B cell (primary cell): ENCODE measurements around the gene PCDH9. TPM values are rescaled to one million over a fixed set of nuclear protein-coding genes. Genes with fewer than 3 reads are reported as not detected.

Experiments
- ATAC-seq: fragments of 200-7000 bp; cut with Tn5 transposase; one replicate; pipeline ENCODE4 v1.10.0; 2021; ENCODE audit warnings: low read depth, mild to moderate bottlenecking, moderate number of reproducible peaks, moderate library complexity
- CTCF ChIA-PET: fragments of 350-600 bp; sonication (Branson Sonifier 250); formaldehyde crosslinking; loops from one replicate; lab custom pipeline; 2021; ENCODE audit warnings: antibody characterized with exemption, inconsistent platforms; lab: Charles Lee
- POLR2A ChIA-PET: fragments of 350-600 bp; sonication (Branson Sonifier 250); formaldehyde crosslinking; loops from one replicate; lab custom pipeline; 2021; ENCODE audit warnings: antibody characterized with exemption; lab: Charles Lee
- DNase-seq: peaks from one replicate; pipeline ENCODE4 v3.0.0; 2013
- H2AFZ ChIP-seq: 2 replicates; pipeline ENCODE4 v1.6.1; 2012; ENCODE audit warnings: mild to moderate bottlenecking, low read depth, low read length; ENCODE audit not compliant: insufficient read depth, poor library complexity, severe bottlenecking
- H3K27ac ChIP-seq, 2 donors: 1 replicate in 1 of 2; 2 replicates in 1 of 2; pipeline ENCODE4 v1.5.1; 2012 to 2013; ENCODE audit warnings: low read length in 2 of 2, mild to moderate bottlenecking in 2 of 2, moderate library complexity in 1 of 2
- H3K27me3 ChIP-seq, 4 experiments: fragments of 200-600 bp in 1 of 4; sonication (generic) in 1 of 4; replicated peaks in 1 of 4; 1 replicate in 2 of 4; 2 replicates in 2 of 4; pipeline versions ENCODE4 v1.6.1 to v1.7.0; 2013 to 2016; ENCODE audit warnings: low read length in 3 of 4, mild to moderate bottlenecking in 2 of 4, mixed read lengths in 1 of 4, moderate library complexity in 1 of 4; ENCODE audit not compliant: insufficient read depth in 4 of 4, control insufficient read depth in 3 of 4; ENCODE audit errors: control extremely low read depth in 1 of 4
- H3K36me3 ChIP-seq, 2 experiments: replicated peaks in 1 of 2; 1 replicate in 1 of 2; 2 replicates in 1 of 2; pipeline versions ENCODE4 v1.6.1 to v1.7.1; 2013; ENCODE audit warnings: low read length in 1 of 2; ENCODE audit not compliant: insufficient read depth in 2 of 2, control insufficient read depth in 1 of 2; ENCODE audit errors: control extremely low read depth in 1 of 2, extremely low read depth in 1 of 2
- H3K4me1 ChIP-seq, 2 donors: fragments of 200-600 bp in 1 of 2; sonication (generic) in 1 of 2; 1 replicate in 1 of 2; 2 replicates in 1 of 2; pipeline versions ENCODE4 v1.5.1 to v1.6.1; 2013 to 2017; ENCODE audit warnings: low read length in 2 of 2; ENCODE audit not compliant: control insufficient read depth in 2 of 2, insufficient read depth in 2 of 2
- H3K4me2 ChIP-seq: replicated peaks from 2 replicates; pipeline ENCODE3; 2012; ENCODE audit warnings: mild to moderate bottlenecking, low read depth, low read length; ENCODE audit not compliant: poor library complexity, severe bottlenecking
- H3K4me3 ChIP-seq, 5 experiments: fragments of 200-600 bp in 1 of 5; sonication (generic) in 1 of 5; 1 replicate in 3 of 5; 2 replicates in 2 of 5; pipeline versions ENCODE4 v1.5.1 to v1.7.0; 2011 to 2016; ENCODE audit warnings: low read length in 4 of 5, mild to moderate bottlenecking in 4 of 5, low read depth in 2 of 5, control low read depth in 1 of 5, moderate library complexity in 1 of 5; ENCODE audit not compliant: insufficient read depth in 1 of 5; ENCODE audit errors: control extremely low read depth in 1 of 5, extremely low read depth in 1 of 5
- H3K79me2 ChIP-seq: fragments of 200-600 bp; sonication (generic); one replicate; pipeline ENCODE4 v1.6.0; 2016; ENCODE audit warnings: low read length; ENCODE audit not compliant: control insufficient read depth, insufficient read depth
- H3K9ac ChIP-seq: fragments of 200-600 bp; sonication (generic); 2 replicates; pipeline ENCODE4 v1.6.1; 2017; ENCODE audit warnings: mild to moderate bottlenecking, low read length, moderate library complexity
- H3K9me3 ChIP-seq, 3 donors: one replicate each; pipeline versions ENCODE4 v1.6.1 to v1.7.1; 2013; ENCODE audit warnings: low read length in 2 of 3; ENCODE audit not compliant: control insufficient read depth in 2 of 3, insufficient read depth in 1 of 3; ENCODE audit errors: control extremely low read depth in 1 of 3
- H4K20me1 ChIP-seq: 2 replicates; pipeline ENCODE4 v1.6.0; 2012; ENCODE audit warnings: mild to moderate bottlenecking, low read length; ENCODE audit not compliant: insufficient read depth, control insufficient read depth, poor library complexity, severe bottlenecking
- H3K27ac Mint-ChIP-seq: one replicate; pipeline ENCODE4 v1.8.0; 2021; ENCODE audit warnings: mixed read lengths
- H3K27me3 Mint-ChIP-seq: one replicate; pipeline ENCODE4 v1.8.0; 2021; ENCODE audit warnings: mixed read lengths
- H3K4me1 Mint-ChIP-seq: one replicate; pipeline ENCODE4 v1.8.0; 2021; ENCODE audit warnings: mixed read lengths
- H3K4me3 Mint-ChIP-seq: one replicate; pipeline ENCODE4 v1.8.0; 2021; ENCODE audit warnings: mixed read lengths
- H3K9me3 Mint-ChIP-seq: one replicate; pipeline ENCODE4 v1.8.0; 2022; ENCODE audit warnings: mixed read lengths; ENCODE audit not compliant: insufficient read depth
- EZH2 ChIP-seq: IDR thresholded peaks from 2 replicates; pipeline ENCODE4 v1.6.1; 2012; ENCODE audit warnings: borderline replicate concordance, low read depth, mild to moderate bottlenecking, moderate library complexity, low read length; ENCODE audit not compliant: insufficient read depth, poor library complexity, severe bottlenecking
- whole genome bisulfite sequencing: methylation state at CpG from one replicate; pipeline ENCODE4 v1.1.5; 2013; ENCODE audit warnings: missing lambda C conversion rate; ENCODE audit not compliant: insufficient coverage; 5-methylcytosine and 5-hydroxymethylcytosine counted together
- intact Hi-C: fragments of 100-400 bp; cut with micrococcal nuclease; formaldehyde crosslinking; loops from one replicate; pipeline ENCODE4 v1.10.0; 2022
- polyA plus RNA-seq: library from polyadenylated mRNA; depleted of rRNA; stranded (reverse); fragments of >200 nt; gene quantifications from 2 replicates; pipeline ENCODE4 v1.2.3, GENCODE V29; 2012
- total RNA-seq, 2 donors: library from RNA; stranded (reverse); fragments of 120-200 nt in 1 of 2; gene quantifications; 1 replicate in 1 of 2; 2 replicates in 1 of 2; pipeline versions ENCODE4 v1.2.3 to v1.2.4, GENCODE V29; 2013 to 2022
- TF ChIP-seq, protein P1 (sequence below): fragments of 200-600 bp; IDR thresholded peaks from one replicate; pipeline ENCODE4 v1.8.0; 2022; ENCODE audit warnings: antibody characterized with exemption, mild to moderate bottlenecking

The PCDH9 gene
- total and polyA plus RNA-seq, 2 donors (not counting 1 experiment from before 2014, with no cell fraction given), result 13.1 to 21.8 TPM

DNA sequence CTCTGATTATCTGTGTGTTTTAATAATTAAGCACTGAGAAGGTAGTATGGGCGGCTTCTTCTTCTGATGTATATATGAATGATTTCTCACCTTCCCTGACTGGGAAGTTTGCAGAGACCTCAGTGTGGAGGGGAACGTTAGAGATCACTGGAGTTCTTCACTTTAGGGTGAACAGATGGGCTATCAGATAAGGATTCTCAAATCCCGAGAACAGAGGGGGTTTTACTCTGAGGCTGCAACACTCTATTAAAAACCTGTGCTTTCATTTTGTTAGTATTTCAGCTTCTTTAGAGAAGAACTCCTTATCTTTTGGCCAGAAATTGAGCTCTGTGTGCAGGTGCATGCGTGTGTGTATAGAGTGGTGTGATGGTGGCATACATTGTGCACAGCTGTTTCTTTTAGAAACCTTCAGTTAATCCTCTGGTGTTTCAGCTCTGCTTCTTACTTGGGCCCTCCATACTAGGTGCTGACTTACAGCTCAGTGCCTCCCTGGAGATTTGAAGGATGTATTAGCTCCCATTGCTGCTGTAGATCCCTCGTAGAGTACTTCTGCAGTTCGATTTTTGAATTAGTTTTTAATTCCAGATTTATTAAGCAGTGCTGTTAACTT lies 45.3 kb upstream of the PCDH9 start:
- Mint-ChIP-seq H3K27me3 (no peaks in the 10 kb centered on the region), H3K4me1 (no peaks in the 10 kb centered on the region), H3K4me3 (no peak overlapping the region), H3K9me3 (peaks cover 3% of the 10 kb centered on the region), H3K27ac (no peak overlapping the region)
- Histone ChIP-seq H3K4me1 (no peaks in the 10 kb centered on the region), H3K27me3 (no peaks in the 10 kb centered on the region), H2AFZ (no peak overlapping the region), H3K4me2 (no peak overlapping the region), H3K79me2 (no peaks in the 10 kb centered on the region), H3K9me3 (no peaks in the 10 kb centered on the region), H3K36me3 (no peaks in the 10 kb centered on the region), H3K9ac (no peak overlapping the region), H3K27ac (no peak overlapping the region), H4K20me1 (no peaks in the 10 kb centered on the region), H3K4me3 (no peak overlapping the region)
- ATAC-seq, result no peak
- TF ChIP-seq, protein P1, sequence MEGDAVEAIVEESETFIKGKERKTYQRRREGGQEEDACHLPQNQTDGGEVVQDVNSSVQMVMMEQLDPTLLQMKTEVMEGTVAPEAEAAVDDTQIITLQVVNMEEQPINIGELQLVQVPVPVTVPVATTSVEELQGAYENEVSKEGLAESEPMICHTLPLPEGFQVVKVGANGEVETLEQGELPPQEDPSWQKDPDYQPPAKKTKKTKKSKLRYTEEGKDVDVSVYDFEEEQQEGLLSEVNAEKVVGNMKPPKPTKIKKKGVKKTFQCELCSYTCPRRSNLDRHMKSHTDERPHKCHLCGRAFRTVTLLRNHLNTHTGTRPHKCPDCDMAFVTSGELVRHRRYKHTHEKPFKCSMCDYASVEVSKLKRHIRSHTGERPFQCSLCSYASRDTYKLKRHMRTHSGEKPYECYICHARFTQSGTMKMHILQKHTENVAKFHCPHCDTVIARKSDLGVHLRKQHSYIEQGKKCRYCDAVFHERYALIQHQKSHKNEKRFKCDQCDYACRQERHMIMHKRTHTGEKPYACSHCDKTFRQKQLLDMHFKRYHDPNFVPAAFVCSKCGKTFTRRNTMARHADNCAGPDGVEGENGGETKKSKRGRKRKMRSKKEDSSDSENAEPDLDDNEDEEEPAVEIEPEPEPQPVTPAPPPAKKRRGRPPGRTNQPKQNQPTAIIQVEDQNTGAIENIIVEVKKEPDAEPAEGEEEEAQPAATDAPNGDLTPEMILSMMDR, result no peak
- TF ChIP-seq EZH2, result no peak
- intact Hi-C loops, result no loop called here
- ChIA-PET POLR2A (no interaction called here), CTCF (no interaction called here)
- DNase-seq, result no peak
- WGBS, result 74% methylated on average over 3 of the region's 6 CpGs

DNA sequence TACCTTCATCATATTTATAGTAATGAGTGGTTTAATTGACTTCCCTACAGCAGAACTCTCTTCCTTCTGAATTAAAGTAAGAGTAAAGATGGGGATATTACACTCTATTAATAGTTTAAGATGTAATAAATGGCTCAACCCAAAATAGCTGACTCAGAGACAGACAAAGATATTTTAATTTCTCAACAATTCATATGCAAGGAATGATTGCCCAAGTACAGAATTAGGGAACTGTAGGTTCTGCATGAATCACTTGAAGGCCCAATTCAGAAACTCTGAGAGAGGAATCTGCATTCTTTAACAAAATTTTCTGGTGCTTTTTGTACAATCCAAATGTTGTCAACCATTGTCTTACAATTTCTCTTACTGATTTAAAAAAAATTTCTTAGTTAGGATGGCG lies 42.9 kb upstream of the PCDH9 start:
- no peak overlapping the region for H2AFZ ChIP-seq
- Mint-ChIP-seq H3K27ac (no peak overlapping the region), H3K27me3 (no peaks in the 10 kb centered on the region), H3K4me3 (no peak overlapping the region), H3K4me1 (no peaks in the 10 kb centered on the region), H3K9me3 (peaks cover 3% of the 10 kb centered on the region)
- H4K20me1 ChIP-seq, result no peaks in the 10 kb centered on the region
- CTCF ChIA-PET, result no interaction called here
- no CpG with 5 or more reads among the region's 1 CpG for WGBS
- no peak for ATAC-seq
- H3K27ac ChIP-seq, result no peak overlapping the region
- TF ChIP-seq, protein P1, result no peak
- TF ChIP-seq EZH2, result no peak
- H3K4me1 ChIP-seq, result no peaks in the 10 kb centered on the region
- H3K27me3 ChIP-seq, result no peaks in the 10 kb centered on the region
- H3K79me2 ChIP-seq, result no peaks in the 10 kb centered on the region
- H3K4me3 ChIP-seq, result no peak overlapping the region
- no peak overlapping the region for H3K4me2 ChIP-seq
- no peaks in the 10 kb centered on the region for H3K36me3 ChIP-seq
- DNase-seq, result no peak
- H3K9me3 ChIP-seq, result no peaks in the 10 kb centered on the region
- POLR2A ChIA-PET, result no interaction called here
- H3K9ac ChIP-seq, result no peak overlapping the region
- intact Hi-C loops, result no loop called here
